GM12878 (cell line): ENCODE results near the gene CDKN2B-AS1. TPM values are rescaled to one million over a fixed set of nuclear protein-coding genes. Genes with fewer than 3 reads are reported as not detected.

ENCODE experiments used
- CEBPB ChIP-seq, 2 experiments: fragments of 150-350 bp in 1 of 2; IDR thresholded peaks; 2 replicates each; pipeline ENCODE4 v1.6.1; 2012 to 2014; ENCODE audit warnings: low read depth in 2 of 2, low read length in 2 of 2, borderline replicate concordance in 1 of 2, inconsistent platforms in 1 of 2
- E4F1 ChIP-seq: fragments of 450-650 bp; IDR thresholded peaks from 2 replicates; pipeline ENCODE4 v1.6.1; 2018; ENCODE audit warnings: borderline replicate concordance, mild to moderate bottlenecking; ENCODE audit not compliant: partially characterized antibody
- HDAC2 ChIP-seq: fragments of 200-600 bp; sonication (generic); IDR thresholded peaks from 2 replicates; pipeline ENCODE4 v1.6.1; 2017
- IKZF2 ChIP-seq, 2 experiments: fragments of 450-650 bp; IDR thresholded peaks; 2 replicates each; pipeline ENCODE4 v1.6.1; 2017; ENCODE audit warnings: mild to moderate bottlenecking in 2 of 2, moderate library complexity in 2 of 2
- PML ChIP-seq: IDR thresholded peaks from 2 replicates; pipeline ENCODE4 v1.6.1; 2012; ENCODE audit warnings: low read length, inconsistent platforms
- RAD51 ChIP-seq: fragments of 450-650 bp; IDR thresholded peaks from 2 replicates; pipeline ENCODE4 v1.6.1; 2016; ENCODE audit warnings: moderate library complexity, mild to moderate bottlenecking, inconsistent platforms
- RCOR1 ChIP-seq: conservative IDR thresholded peaks from 2 replicates; pipeline ENCODE4 v1.6.1; 2012; ENCODE audit warnings: low read depth, low read length, improper control_type of control experiment
- TBL1XR1 ChIP-seq: IDR thresholded peaks from 2 replicates; pipeline ENCODE4 v1.6.1; 2012; ENCODE audit warnings: low read depth, low read length, improper control_type of control experiment
- ZNF687 ChIP-seq: fragments of 450-650 bp; IDR thresholded peaks from 2 replicates; pipeline ENCODE4 v1.6.1; 2017; ENCODE audit warnings: mild to moderate bottlenecking, moderate library complexity
- polyA plus RNA-seq, 11 experiments: library from polyadenylated mRNA; depleted of rRNA in 4 of 11; unstranded in 6 of 11; stranded (reverse) in 5 of 11; fragments of >200 nt; fragmentation: Nextera tagmentation in 4 of 11; fragmentation: Illumina TruSeq in 1 of 11; extraction: Ambion mirVana in 4 of 11; extraction: Trizol in 1 of 11; gene quantifications; 1 replicate in 1 of 11; 2 replicates in 10 of 11; pipeline versions ENCODE4 v1.2.1 to v1.2.3, GENCODE V29; 2011 to 2016; ENCODE audit warnings: inconsistent platforms in 2 of 11, missing spikeins in 2 of 11, low read depth in 1 of 11
- total RNA-seq, 4 experiments: library from RNA; depleted of rRNA in 3 of 4; stranded (reverse); fragments of >200 nt in 3 of 4; fragmentation: Illumina TruSeq in 1 of 4; extraction: Trizol in 1 of 4; gene quantifications; 2 replicates each; pipeline versions ENCODE4 v1.2.1 to v1.2.3, GENCODE V29; 2013 to 2021

The CDKN2B-AS1 gene
- total and polyA plus RNA-seq, 10 of the 15 experiments (the other 5 are each of a cell fraction or from before 2014, with no cell fraction given): 0.22 to 2.2 (median 1.0) TPM; not detected in 1

GRCh38 chr9:21988056-21988990, 6.3 kb upstream of the CDKN2B-AS1 start (continued):
- TF ChIP-seq ZNF687 (no peak), CEBPB (IDR thresholded peaks at IDR 0.05; ENCODE audit: borderline replicate concordance in 1 of 2, low read depth in 2 of 2, low read length in 2 of 2) (no peak), E4F1 (no peak), PML (no peak), RAD51 (no peak), IKZF2 (IDR thresholded peaks at IDR 0.05) (no peak), RCOR1 (no peak), TBL1XR1 (no peak), HDAC2 (no peak)
